HG03565 (cell line): Measurements from ENCODE around the gene OPCML.

Experiments
- ATAC-seq: cut with Tn5 transposase; IDR thresholded peaks from one replicate; pipeline ENCODE4 v1.9.1; 2021; ENCODE audit warnings: mild to moderate bottlenecking, moderate library complexity; ENCODE audit not compliant: unreplicated experiment

The OPCML gene

GRCh38 chr11:132556316-132556715, 976.0 kb downstream of the OPCML start:
- no peak for ATAC-seq

DNA sequence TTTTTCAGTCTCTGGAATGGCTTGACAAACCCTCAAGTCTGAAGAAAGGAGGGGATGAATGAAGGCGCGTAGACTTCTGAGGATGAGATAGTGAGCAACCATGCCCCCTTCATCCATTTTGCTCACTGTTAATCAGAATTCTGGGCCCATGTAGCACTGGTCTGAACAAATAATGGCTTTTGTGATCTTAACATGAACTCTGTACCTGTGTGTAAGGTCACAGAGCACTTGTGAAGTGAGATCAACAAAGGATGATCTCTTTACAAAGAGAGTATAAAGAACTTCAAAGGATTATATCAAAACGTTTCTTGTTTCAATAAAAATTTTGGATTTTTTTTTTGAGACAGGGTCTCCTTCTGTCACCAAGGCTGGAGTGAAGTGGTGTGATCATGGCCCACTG, 976.7 kb downstream of the OPCML start:
- ATAC-seq: no peak

DNA sequence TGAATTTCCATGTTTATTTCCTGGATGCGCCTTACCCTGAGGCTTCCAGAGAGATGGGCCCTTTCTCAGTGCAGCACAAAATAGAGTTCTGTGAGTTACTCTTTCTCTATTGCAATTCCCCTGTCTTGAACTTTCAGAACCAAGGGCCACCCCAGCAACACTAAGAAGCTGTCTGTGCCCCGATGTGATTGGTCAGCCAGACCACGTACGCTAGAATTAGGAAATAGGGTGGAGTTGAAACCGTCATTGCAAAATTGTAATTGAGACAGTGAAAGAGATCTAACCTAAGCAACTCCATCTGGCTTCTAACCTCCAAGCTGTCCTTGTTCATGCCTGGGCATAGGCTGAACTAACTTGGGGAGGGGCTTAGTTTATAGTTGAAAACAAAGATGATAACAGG, 981.3 kb downstream of the OPCML start:
- ATAC-seq: no peak

DNA sequence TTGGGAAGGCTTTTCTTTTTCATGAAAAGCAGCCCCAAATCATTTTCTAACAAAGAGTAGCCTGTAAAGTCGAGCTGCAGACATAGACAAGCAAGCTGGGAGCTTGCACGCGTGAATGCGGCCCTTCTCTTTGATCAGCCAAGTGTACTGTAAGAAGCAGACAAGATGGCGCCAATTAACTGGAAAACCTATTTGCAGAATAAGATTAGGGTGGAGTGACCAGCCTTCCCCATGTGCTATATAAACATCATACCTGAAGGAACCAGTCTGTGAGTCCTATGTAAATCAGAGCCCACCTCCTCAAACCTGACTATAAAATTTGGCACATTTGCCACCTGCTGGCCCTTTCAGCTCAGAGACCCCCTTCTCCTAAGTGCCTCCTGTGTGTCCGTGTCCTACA, 982.7 kb downstream of the OPCML start:
- no peak for ATAC-seq

DNA sequence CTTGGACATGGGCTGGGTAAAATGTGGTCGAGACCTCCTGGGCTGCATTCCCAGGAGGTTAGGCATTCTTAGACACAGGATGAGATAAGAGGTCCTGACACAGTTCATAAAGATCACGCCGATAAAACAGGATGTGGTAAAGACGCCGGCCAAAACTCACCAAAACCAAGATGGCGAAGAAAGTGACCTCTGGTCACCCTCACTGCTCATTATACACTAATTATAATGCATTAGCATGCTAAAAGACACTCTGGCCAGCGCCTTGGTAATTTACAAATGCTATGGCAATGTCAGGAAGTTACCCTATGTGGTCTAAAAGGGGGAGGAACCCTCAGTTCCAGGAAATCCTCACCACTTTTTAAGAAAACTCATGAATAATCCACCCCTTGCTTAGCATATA, 983.3 kb downstream of the OPCML start:
- no peak for ATAC-seq

GRCh38 chr11:132544007-132544406, 988.3 kb downstream of the OPCML start:
- ATAC-seq: no peak

GRCh38 chr11:132541794-132542193, 990.5 kb downstream of the OPCML start:
- ATAC-seq: no peak

GRCh38 chr11:132540581-132540980, 991.7 kb downstream of the OPCML start:
- ATAC-seq: no peak

DNA sequence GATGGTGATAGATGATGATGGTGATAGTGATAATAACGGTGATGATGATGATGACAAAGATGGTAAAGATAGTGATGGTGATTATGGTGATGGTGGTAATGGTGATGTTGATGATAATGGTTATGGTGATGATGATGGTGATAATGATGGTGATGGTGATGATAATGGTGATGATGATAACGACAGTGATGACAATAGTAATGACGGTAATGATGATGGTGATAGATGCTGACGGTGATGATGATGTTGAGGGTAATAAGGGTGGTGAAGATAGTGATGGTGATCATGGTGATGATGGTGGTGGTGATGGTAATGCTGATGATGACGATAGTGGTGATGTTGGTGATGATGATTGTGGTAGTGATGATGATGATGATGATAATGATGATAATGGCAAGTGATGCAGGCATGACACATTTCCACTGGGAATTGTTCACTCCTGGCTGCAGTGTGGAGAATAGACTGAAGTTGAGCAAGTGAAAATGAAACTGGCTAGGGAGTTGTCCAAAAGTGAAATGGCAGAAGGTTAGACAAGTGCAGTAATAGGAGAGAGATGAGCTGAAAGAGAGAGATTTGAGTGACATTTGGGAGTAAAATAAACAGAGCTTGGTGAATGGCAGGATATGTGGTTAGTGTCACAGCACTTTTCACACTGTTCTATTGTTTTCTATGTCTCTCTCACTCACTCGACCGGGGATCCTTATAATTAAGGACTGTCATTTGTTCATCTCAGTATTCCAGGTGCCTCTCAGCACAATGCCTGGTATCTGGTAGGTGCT, 992.5 kb downstream of the OPCML start:
- no peak for ATAC-seq

- ATAC-seq: no peak
These were observed 993.7 kb downstream of the OPCML start for GRCh38 chr11:132538642-132539041.

DNA sequence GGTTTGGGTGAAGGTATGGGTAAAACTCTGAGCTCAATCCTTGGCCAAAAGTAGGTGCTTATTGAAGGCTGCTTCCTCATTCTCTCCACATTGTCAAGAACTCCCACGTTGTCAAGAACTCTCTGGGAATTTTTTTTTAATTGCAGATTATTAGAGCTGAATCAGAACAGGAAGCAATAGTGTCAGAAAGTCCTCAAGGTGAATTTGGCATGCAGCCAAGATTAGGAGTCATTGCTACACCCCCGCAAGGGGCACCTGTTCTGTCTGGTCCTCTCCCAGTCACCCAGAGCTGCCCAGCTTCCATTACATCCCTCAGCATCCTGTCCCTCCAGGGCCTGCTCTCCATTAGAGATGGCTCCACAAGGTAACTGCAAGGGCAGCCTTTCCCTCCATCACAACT, 996.5 kb downstream of the OPCML start:
- ATAC-seq: no peak

DNA sequence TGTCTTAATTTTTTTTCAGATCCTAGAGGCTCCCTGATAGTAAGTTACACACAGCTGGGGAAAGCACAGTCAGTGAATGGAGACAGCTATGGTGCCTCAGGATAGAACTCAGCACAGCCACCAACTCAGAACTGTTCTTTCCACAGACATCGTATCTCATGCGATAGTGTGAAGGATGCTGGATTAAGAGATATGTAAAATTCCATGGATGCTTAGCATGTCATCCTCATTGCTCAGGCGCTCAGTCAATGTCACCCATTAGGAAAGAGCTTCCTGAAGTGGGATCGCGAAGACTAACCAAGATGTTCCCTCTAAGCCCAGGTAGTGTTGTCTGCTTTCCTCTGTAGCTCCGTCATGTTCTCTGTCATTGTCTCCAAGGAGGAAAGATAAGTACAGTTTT, 1000.4 kb downstream of the OPCML start:
- ATAC-seq: no peak

GRCh38 chr11:132528181-132528580, 1004.1 kb downstream of the OPCML start:
- no peak for ATAC-seq

DNA sequence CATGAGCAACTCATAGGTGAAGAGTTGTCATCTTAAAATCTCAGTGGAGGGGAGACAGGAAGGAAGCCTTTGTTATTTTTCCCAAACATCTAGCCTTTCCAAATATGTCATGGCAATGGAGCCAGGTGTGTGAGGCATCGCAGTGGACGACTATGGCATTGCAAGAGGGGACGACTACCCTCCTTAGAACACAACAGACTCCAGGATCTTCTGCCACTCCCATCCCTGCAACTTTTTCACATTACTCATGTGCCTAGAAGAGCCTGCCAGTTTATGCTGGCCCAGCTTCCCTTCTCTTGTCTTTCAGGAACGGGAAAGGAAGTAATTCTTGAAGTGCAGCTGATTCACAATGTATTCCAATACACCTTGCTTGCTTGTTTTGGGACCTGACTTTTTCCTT, 1008.4 kb downstream of the OPCML start:
- ATAC-seq: no peak

GRCh38 chr11:132520199-132520598, 1012.1 kb downstream of the OPCML start:
- no peak for ATAC-seq

DNA sequence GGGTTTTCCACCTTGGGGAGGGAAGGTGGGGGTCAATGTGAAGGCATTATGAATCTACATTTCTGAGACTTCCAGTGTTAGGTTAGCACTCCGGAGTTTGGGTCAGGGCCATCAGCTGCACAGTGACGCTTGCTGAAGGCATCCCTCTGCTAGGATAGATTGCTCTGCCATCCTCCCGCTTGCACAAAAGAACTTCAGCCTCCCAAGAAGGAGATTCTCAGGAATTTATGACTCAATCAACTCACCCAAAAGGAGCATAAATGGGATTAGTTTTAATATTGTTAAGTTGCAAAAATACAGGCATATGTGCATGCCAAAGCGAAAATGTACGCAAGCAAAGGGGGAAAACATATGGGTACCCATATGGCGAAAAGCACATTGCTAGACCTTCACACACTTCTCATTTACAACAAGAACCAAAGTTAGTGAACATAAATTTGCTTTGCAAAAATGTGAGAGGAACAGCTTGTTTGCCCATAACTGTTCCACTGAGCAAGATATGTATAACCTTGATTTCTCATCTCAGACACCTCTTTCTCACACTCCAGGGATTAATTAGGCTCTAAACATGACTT, 1013.0 kb downstream of the OPCML start:
- ATAC-seq: no peak

DNA sequence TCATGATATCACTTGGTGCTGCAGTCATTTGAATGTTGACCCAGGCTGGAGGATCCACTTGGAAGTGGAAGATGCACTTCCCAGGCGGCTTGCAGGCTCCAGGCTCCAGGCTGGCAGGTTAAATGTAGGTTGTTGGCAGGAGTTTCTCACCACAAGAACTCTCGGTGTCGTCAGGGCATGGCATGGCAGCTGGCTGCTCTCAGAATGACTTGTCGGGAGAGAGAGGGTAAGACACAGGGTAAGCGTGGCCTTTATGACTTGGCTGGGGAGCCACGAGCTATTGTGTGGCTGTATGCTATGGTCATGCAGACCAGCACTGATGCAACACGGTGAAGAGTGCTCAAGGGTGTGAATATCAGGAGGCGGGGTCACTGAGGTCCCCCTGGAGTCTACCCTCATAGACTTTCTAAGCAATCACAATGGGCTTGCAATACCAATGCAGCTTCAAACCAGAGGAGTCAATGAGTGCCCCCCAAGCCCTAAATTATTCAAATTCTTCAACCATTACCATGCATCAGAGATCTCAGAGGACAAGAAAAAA, 1027.7 kb downstream of the OPCML start:
- ATAC-seq: no peak

DNA sequence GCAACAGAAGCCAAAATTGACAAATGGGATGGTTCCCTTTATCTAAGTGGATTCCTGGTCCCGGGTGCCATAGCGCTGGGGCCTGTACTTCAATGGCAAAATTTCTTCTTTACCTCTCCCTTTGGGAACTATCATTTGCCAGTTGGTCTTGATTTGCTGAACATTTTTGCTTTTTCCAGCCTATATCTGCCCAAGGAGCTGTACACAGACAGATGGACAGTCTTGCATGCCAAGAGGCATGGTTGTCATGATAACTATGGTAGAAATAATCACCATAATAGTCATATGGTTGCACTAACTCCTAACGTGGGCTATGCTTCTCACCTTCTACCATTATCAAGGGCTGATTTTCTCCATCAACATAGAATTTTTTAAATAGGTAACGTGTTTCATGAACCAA, 1030.9 kb downstream of the OPCML start:
- no peak for ATAC-seq

- ATAC-seq: no peak
These were observed 1032.6 kb downstream of the OPCML start for GRCh38 chr11:132499661-132500060.

- no peak for ATAC-seq
These were observed 1036.0 kb downstream of the OPCML start for GRCh38 chr11:132496341-132496740.

DNA sequence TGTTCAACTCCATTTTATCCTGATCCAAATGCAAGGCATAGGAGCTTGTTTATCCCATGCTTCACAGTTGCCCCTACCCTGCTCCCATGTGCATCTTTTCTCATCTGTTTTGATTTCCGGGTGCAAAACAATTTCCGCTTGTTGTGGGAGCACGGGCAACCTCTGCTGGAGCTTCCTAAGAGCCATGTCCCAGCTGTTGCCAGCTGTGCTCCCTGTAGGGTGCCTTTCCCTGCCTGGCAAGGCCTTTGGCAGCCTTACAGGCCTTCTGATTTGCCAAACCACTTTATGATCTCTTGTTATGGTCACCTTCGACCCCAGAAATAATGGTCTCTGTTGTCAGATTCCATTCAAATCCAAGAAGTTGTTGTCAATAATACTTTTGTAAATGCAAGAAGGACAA, 1038.5 kb downstream of the OPCML start:
- ATAC-seq: no peak

GRCh38 chr11:132490978-132491377, 1041.3 kb downstream of the OPCML start:
- no peak for ATAC-seq

DNA sequence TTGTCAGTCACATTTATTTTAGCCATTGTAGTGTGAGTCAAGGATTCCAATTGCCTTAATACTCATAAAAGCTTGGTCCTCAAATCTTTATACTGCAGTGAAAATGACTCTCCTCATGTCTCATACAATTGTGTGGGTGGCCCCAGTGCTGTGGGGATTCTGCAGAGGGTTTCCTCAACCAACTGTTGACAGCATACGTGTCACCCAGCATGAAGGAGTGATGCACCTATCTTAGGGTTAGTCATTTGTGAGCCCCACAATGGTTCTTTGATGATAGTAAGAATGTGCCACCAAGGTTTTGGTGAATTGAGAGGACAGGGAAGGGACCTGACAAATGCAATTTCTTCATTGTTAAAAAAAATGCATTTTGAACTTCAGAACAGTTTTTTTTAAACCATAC, 1046.2 kb downstream of the OPCML start:
- ATAC-seq: no peak
